ENCODE measurements around the gene MAPK8.

GRCh38 chr10:48430402-48430993 is 124.0 kb downstream of the MAPK8 start:
- no peak for TF ChIP-seq ZNF274 (IDR thresholded peaks at IDR 0.05; ENCODE audit: low read depth, low read length)
- no peak for TF ChIP-seq YY1 (IDR thresholded peaks at IDR 0.05; ENCODE audit: insufficient read depth, insufficient read length)
